Erythroblast (primary cell): ENCODE data around the gene TPR.

ENCODE experiments used
- GATA1 ChIP-seq: IDR thresholded peaks from 2 replicates; pipeline ENCODE4 v1.6.1; 2011; ENCODE audit warnings: low read depth, mild to moderate bottlenecking, control low read depth, low read length, moderate library complexity
- POLR2A ChIP-seq: IDR thresholded peaks from 2 replicates; pipeline ENCODE4 v1.6.1; 2011; ENCODE audit warnings: mild to moderate bottlenecking, low read length

DNA sequence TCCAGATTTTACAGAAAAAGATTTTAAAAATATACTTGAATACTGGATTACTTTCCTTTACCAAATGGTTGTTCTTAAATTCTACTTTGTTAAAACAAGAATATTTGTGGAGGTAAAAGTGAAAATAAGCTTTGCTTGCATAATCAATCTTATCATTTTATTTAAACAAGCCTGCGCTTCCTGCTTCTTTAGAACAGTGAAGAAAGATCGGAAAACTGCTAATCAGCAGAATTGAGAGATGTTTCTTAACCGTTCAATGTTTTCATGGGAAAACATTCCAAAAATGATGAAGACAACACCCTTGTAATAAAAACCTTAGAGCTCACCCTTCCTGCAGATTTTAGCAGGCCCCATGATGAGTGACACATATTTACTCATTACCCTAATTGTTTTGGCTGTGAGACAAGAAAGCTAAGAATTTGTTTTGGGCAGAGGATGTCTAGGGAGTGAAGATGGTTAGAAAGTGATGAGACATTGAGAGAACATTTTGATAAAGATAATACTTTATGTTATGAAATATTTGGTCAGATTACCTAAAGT is 72.6 kb downstream of the TPR start:
- TF ChIP-seq POLR2A = no peak
- TF ChIP-seq GATA1 = no peak
